Adrenal gland (tissue), 12 donors: Measurements from ENCODE around the gene TREML4. TPM values are rescaled to one million over a fixed set of nuclear protein-coding genes. Genes with fewer than 3 reads are reported as not detected.

Source experiments
- DNase-seq, 7 donors: peaks; one replicate each; pipeline ENCODE4 v3.0.0-alpha.2; 2019 to 2020
- H3K27ac ChIP-seq, 5 donors: fragments of 200-600 bp; sonication (generic) in 4 of 5; 1 replicate in 3 of 5; 2 replicates in 2 of 5; pipeline versions ENCODE4 v1.5.1 to v1.8.0; 2016 to 2020; ENCODE audit warnings: mild to moderate bottlenecking in 1 of 5
- H3K27me3 ChIP-seq: fragments of 200-600 bp; 2 replicates; pipeline ENCODE4 v1.8.0; 2021
- H3K36me3 ChIP-seq, 2 donors: fragments of 200-600 bp; replicated peaks in 1 of 2; 1 replicate in 1 of 2; 2 replicates in 1 of 2; pipeline versions ENCODE4 v1.5.1 to v1.8.0; 2018 to 2022
- H3K4me1 ChIP-seq, 2 donors: fragments of 200-600 bp; replicated peaks in 1 of 2; 1 replicate in 1 of 2; 2 replicates in 1 of 2; pipeline versions ENCODE4 v1.5.1 to v1.8.0; 2018 to 2021
- H3K4me3 ChIP-seq, 4 donors: fragments of 200-600 bp; sonication (generic) in 3 of 4; one replicate each; pipeline ENCODE4 v1.5.1; 2016 to 2018
- H3K9me3 ChIP-seq, 3 donors: fragments of 200-600 bp; sonication (generic) in 1 of 3; replicated peaks in 1 of 3; 1 replicate in 2 of 3; 2 replicates in 1 of 3; pipeline versions ENCODE4 v1.5.1 to v1.8.0; 2016 to 2021
- CTCF ChIP-seq, 6 experiments: fragments of 450-650 bp in 4 of 6; fragments of 200-600 bp in 2 of 6; sonication (generic) in 1 of 6; IDR thresholded peaks; 1 replicate in 5 of 6; 2 replicates in 1 of 6; pipeline versions ENCODE4 v1.5.1 to v1.8.0; 2016 to 2021; ENCODE audit warnings: antibody characterized with exemption in 6 of 6, mild to moderate bottlenecking in 2 of 6, moderate library complexity in 1 of 6
- POLR2A ChIP-seq, 2 donors: fragments of 450-650 bp; IDR thresholded peaks; one replicate each; pipeline ENCODE4 v1.6.1; 2017; ENCODE audit warnings: antibody characterized with exemption in 2 of 2, mild to moderate bottlenecking in 2 of 2, moderate library complexity in 1 of 2
- WGBS, 4 donors: extraction: QIAGEN DNeasy Blood & Tissue Kit in 2 of 4; methylation state at CpG; one replicate each; pipeline versions ENCODE4 v1.1.5 to v1.1.7; 2013 to 2017; 5-methylcytosine and 5-hydroxymethylcytosine counted together
- intact Hi-C, 2 donors: fragments of 100-400 bp; cut with DNase I; formaldehyde crosslinking; loops; one replicate each; pipeline versions ENCODE4 v1.14.1 to v1.15.0; 2022 to 2023
- polyA plus RNA-seq, 3 donors: library from polyadenylated mRNA; stranded (reverse); fragments of 200-250 nt in 2 of 3; fragments of 350-450 nt in 1 of 3; fragmentation: Illumina TruSeq in 1 of 3; extraction: RNeasy Lipid Tissue Mini Kit (QIAGEN cat#74804) in 1 of 3; gene quantifications; one replicate each; pipeline ENCODE4 v1.2.3, GENCODE V29; 2013 to 2014
- total RNA-seq, 9 donors: library from RNA; depleted of rRNA in 4 of 9; stranded (reverse); fragments of >200 nt in 4 of 9; fragments of 120-200 nt in 1 of 9; fragmentation: NEBNext Ultra II Directional in 1 of 9; extraction: Animal tissue kit (Norgen Biotek cat#: 25700) in 1 of 9; gene quantifications; one replicate each; pipeline versions ENCODE4 v1.1.0 to v1.2.4, GENCODE V29; 2013 to 2023
- donor health status: healthy with polysubstance abuse.
- donor health status: Bipolar disorder and iron deficiency.
- donor health status: DM: yes; HTN: yes; CAD: no.
- donor health status: DM: no; HTN: no; CAD: no.
- donor health status: DM: no; HTN: no; CAD: no.
- donor health status: DM: yes; HTN: yes; CAD: no.

Gene TREML4
- total and polyA plus RNA-seq, 12 donors: 0.06 TPM; not detected in 11

GRCh38 chr6:41273714-41274113, 45.6 kb downstream of the TREML4 start:
- no peaks in the 10 kb centered on the region for H3K4me1 ChIP-seq
- H3K4me3 ChIP-seq: no peak overlapping the region
- intact Hi-C loops: no loop called here
- no peak for DNase-seq
- H3K27me3 ChIP-seq: no peaks in the 10 kb centered on the region
- H3K9me3 ChIP-seq: no peaks in the 10 kb centered on the region
- 82 to 89% (median 85%) methylated on average over 5 of the region's 5 CpGs for WGBS, 4 donors
- TF ChIP-seq POLR2A (IDR thresholded peaks at IDR 0.05) (no peak), CTCF (IDR thresholded peaks at IDR 0.05) (no peak)
- H3K36me3 ChIP-seq: no peaks in the 10 kb centered on the region
- no peak overlapping the region for H3K27ac ChIP-seq

GRCh38 chr6:41274256-41274655, 46.1 kb downstream of the TREML4 start:
- peak overlapping the region in 1 of 5 donors; percentile 40 for H3K27ac ChIP-seq
- no peaks in the 10 kb centered on the region for H3K4me1 ChIP-seq
- no peaks in the 10 kb centered on the region for H3K36me3 ChIP-seq
- no peak overlapping the region for H3K4me3 ChIP-seq
- peak in 1 of 7 donors; percentile 9 for DNase-seq
- intact Hi-C loops: no loop called here
- H3K9me3 ChIP-seq: no peaks in the 10 kb centered on the region
- 74 to 90% (median 80%) methylated on average over 2 of the region's 2 CpGs for WGBS, 4 donors
- H3K27me3 ChIP-seq: no peaks in the 10 kb centered on the region
- TF ChIP-seq POLR2A (IDR thresholded peaks at IDR 0.05) (no peak), CTCF (IDR thresholded peaks at IDR 0.05) (no peak)

GRCh38 chr6:41275489-41275888, 47.3 kb downstream of the TREML4 start:
- intact Hi-C loops: no loop called here

GRCh38 chr6:41277605-41278004, 49.5 kb downstream of the TREML4 start:
- H3K4me1 ChIP-seq: no peaks in the 10 kb centered on the region
- H3K4me3 ChIP-seq: no peak overlapping the region
- H3K27me3 ChIP-seq: no peaks in the 10 kb centered on the region
- H3K36me3 ChIP-seq: no peaks in the 10 kb centered on the region
- intact Hi-C loops: no loop called here
- DNase-seq: peak in 1 of 7 donors; percentile 27
- no peak for TF ChIP-seq POLR2A (IDR thresholded peaks at IDR 0.05)
- TF ChIP-seq CTCF (IDR thresholded peaks at IDR 0.05): no peak
- H3K27ac ChIP-seq: no peak overlapping the region
- H3K9me3 ChIP-seq: no peaks in the 10 kb centered on the region
- 56 to 78% (median 62%) methylated on average over 2 of the region's 2 CpGs for WGBS, 4 donors

More at GRCh38 chr6:41275489-41275888, 47.3 kb downstream of the TREML4 start:
- DNase-seq: peak in 1 of 7 donors; percentile 12
- Histone ChIP-seq H3K4me3 (no peak overlapping the region), H3K4me1 (no peaks in the 10 kb centered on the region), H3K9me3 (no peaks in the 10 kb centered on the region), H3K27me3 (no peaks in the 10 kb centered on the region), H3K36me3 (no peaks in the 10 kb centered on the region), H3K27ac (no peak overlapping the region)
- no peak for TF ChIP-seq POLR2A (IDR thresholded peaks at IDR 0.05)
- no peak for TF ChIP-seq CTCF (IDR thresholded peaks at IDR 0.05)
- 68 to 82% (median 73%) methylated on average over 4 of the region's 4 CpGs for WGBS, 4 donors
